Right atrium auricular region (tissue), 2 donors: ENCODE results near the gene OR14I1. TPM values are rescaled to one million over a fixed set of nuclear protein-coding genes. Genes with fewer than 3 reads are reported as not detected.

Source experiments
- DNase-seq: peaks from one replicate; pipeline ENCODE4 v3.0.0-alpha.2; 2019; ENCODE audit warnings: low spot score
- H3K27ac ChIP-seq, 2 donors: fragments of 200-600 bp; sonication (generic); 1 replicate in 1 of 2; 2 replicates in 1 of 2; pipeline ENCODE4 v1.5.1; 2016 to 2019
- H3K27me3 ChIP-seq, 2 donors: fragments of 200-600 bp; sonication (generic); one replicate each; pipeline versions ENCODE4 v1.5.1 to v1.6.0; 2017 to 2019
- H3K36me3 ChIP-seq: fragments of 200-600 bp; sonication (generic); one replicate; pipeline ENCODE4 v1.5.1; 2016
- H3K4me1 ChIP-seq, 2 donors: fragments of 200-600 bp; sonication (generic); one replicate each; pipeline versions ENCODE4 v1.5.1 to v1.6.0; 2017 to 2019
- H3K4me3 ChIP-seq, 2 donors: fragments of 200-600 bp; sonication (generic); 1 replicate in 1 of 2; 2 replicates in 1 of 2; pipeline ENCODE4 v1.5.1; 2017 to 2019; ENCODE audit warnings: mild to moderate bottlenecking in 1 of 2, moderate library complexity in 1 of 2
- H3K9me3 ChIP-seq, 2 donors: fragments of 200-600 bp; sonication (generic); one replicate each; pipeline ENCODE4 v1.5.1; 2019
- CTCF ChIP-seq, 2 donors: fragments of 200-600 bp; sonication (generic); IDR thresholded peaks; one replicate each; pipeline ENCODE4 v1.5.1; 2019; ENCODE audit warnings: antibody characterized with exemption in 2 of 2
- total RNA-seq, 2 donors: library from RNA; depleted of rRNA; stranded (reverse); fragments of >200 nt; gene quantifications; one replicate each; pipeline ENCODE4 v1.1.0, GENCODE V29; 2016

Gene OR14I1
- total RNA-seq, 2 donors from 2014 or later: not detected

- DNase-seq: no peak
Measured at GRCh38 chr1:248739572-248740205, 37.1 kb upstream of the OR14I1 start.

DNA sequence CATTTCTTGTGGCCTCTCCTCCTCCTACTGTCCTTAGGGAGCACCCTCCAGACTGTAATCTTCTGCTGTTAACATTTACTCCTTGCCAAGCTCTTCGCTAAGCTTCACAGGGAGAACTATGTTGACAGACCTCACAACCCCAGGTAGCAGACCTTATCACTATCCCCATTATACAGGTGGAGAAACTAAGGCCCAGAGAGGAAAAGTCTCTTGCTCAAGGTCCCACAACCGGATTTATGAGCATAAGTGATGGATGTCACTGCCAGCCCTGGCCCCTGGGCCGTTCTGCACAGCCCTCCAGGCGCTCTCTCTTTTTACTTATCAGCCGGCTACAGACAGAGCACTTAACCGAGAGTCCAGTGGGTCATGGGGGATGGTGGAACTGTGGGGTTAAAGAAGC lies 34.9 kb upstream of the OR14I1 start:
- Histone ChIP-seq H3K9me3 (peaks cover 0 to 11% of the 10 kb centered on the region in 2 donors), H3K27ac (no peak overlapping the region), H3K36me3 (no peaks in the 10 kb centered on the region), H3K4me3 (no peak overlapping the region), H3K27me3 (no peaks in the 10 kb centered on the region), H3K4me1 (no peaks in the 10 kb centered on the region)
- DNase-seq: no peak
- TF ChIP-seq CTCF (IDR thresholded peaks at IDR 0.05): no peak

More at GRCh38 chr1:248739572-248740205, 37.1 kb upstream of the OR14I1 start:
- no peak overlapping the region for H3K27ac ChIP-seq
- no peak for TF ChIP-seq CTCF (IDR thresholded peaks at IDR 0.05)
- H3K27me3 ChIP-seq: no peaks in the 10 kb centered on the region
- no peaks in the 10 kb centered on the region for H3K4me1 ChIP-seq
- H3K9me3 ChIP-seq: peaks cover 0 to 11% of the 10 kb centered on the region in 2 donors
- no peaks in the 10 kb centered on the region for H3K36me3 ChIP-seq
- no peak overlapping the region for H3K4me3 ChIP-seq

DNA sequence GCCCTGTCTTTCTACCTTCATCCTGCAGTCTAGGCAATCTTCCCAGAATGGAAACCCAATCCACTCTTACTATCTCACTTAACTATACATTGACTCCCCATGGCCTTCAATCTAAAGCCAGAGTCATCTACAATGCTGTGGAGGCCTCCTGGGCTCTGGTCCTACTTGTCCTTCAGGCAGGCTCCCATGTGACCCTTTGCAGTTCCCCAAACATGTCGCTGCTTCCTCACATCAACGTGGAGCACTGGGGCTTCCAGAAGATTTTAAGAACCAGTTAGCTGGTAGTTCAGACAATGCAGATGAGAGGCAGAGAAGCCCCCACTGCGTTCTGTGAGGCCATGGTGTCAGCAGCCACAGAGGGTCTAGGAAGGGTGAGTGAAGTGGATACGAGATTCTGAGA lies 34.4 kb upstream of the OR14I1 start:
- H3K27me3 ChIP-seq: no peaks in the 10 kb centered on the region
- TF ChIP-seq CTCF (IDR thresholded peaks at IDR 0.05): no peak
- H3K4me1 ChIP-seq: no peaks in the 10 kb centered on the region
- no peak overlapping the region for H3K27ac ChIP-seq
- DNase-seq: no peak
- H3K36me3 ChIP-seq: no peaks in the 10 kb centered on the region
- H3K4me3 ChIP-seq: no peak overlapping the region
- H3K9me3 ChIP-seq: peaks cover 0 to 11% of the 10 kb centered on the region in 2 donors

DNA sequence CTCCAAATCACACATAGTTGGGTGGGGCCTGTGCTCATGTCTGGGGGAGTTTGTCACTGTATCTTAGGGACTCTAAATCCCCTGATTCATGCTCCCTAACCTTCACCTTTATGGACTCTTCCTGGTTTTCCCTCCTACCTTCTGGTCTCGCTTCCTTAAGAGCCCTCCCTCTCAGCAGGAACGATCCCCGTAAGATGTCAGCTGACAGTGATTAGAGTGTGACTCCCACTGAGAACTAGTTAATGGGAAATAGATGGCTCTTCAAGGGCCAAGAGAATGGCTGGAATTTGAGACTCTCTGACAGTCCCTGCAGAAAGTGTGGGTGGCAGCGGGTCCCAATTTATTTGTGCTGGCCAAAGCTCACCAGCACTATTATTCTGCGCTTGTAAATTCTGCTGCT lies 31.0 kb upstream of the OR14I1 start:
- no peak overlapping the region for H3K27ac ChIP-seq
- no peak for DNase-seq
- H3K4me3 ChIP-seq: no peak overlapping the region
- no peaks in the 10 kb centered on the region for H3K27me3 ChIP-seq
- no peak for TF ChIP-seq CTCF (IDR thresholded peaks at IDR 0.05)
- H3K36me3 ChIP-seq: no peaks in the 10 kb centered on the region
- peaks cover 0 to 11% of the 10 kb centered on the region in 2 donors for H3K9me3 ChIP-seq
- H3K4me1 ChIP-seq: no peaks in the 10 kb centered on the region

GRCh38 chr1:248730507-248731335 lies 28.2 kb upstream of the OR14I1 start:
- Histone ChIP-seq H3K27ac (no peak overlapping the region), H3K36me3 (no peaks in the 10 kb centered on the region), H3K9me3 (peaks cover 0 to 9% of the 10 kb centered on the region in 2 donors), H3K27me3 (no peaks in the 10 kb centered on the region), H3K4me1 (no peaks in the 10 kb centered on the region), H3K4me3 (no peak overlapping the region)
- no peak for DNase-seq
- no peak for TF ChIP-seq CTCF (IDR thresholded peaks at IDR 0.05)
